Measurements from ENCODE around the gene SLC17A9. TPM values are rescaled to one million over a fixed set of nuclear protein-coding genes. Genes with fewer than 3 reads are reported as not detected.

The SLC17A9 gene, protein sequence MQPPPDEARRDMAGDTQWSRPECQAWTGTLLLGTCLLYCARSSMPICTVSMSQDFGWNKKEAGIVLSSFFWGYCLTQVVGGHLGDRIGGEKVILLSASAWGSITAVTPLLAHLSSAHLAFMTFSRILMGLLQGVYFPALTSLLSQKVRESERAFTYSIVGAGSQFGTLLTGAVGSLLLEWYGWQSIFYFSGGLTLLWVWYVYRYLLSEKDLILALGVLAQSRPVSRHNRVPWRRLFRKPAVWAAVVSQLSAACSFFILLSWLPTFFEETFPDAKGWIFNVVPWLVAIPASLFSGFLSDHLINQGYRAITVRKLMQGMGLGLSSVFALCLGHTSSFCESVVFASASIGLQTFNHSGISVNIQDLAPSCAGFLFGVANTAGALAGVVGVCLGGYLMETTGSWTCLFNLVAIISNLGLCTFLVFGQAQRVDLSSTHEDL
- total RNA-seq = 12.0 and 13.8 TPM in 2 replicates

DNA sequence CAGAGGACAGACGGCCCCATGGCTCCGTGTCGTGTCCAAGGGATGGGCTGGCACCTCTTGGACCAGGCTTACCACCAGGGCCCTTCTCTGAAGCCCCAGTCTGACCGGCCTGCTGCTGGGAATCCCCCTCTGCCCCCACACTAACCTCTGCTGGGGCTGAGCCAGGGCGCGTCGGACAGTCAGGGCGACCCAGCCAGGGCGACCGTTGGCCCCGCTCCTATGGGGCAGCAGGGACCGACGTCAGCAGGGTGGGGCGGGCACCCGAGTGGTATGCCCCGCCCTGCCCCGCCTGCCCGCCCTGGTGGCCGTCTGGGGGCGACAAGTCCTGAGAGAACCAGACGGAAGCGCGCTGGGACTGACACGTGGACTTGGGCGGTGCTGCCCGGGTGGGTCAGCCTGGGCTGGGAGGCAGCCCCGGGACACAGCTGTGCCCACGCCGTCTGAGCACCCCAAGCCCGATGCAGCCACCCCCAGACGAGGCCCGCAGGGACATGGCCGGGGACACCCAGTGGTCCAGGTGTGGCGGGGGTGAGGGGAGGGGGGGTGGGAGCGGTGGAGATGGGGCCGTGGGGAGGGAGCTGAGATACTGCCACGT lies at the start of gene SLC17A9:
SLC17A9 (plus strand) TSS at position 337 of the 595 bp plus-strand sequence; CDS start at position 459, 122 bp downstream.
- no peaks in the 10 kb centered on the region for H3K36me3 ChIP-seq (ENCODE audit: control insufficient read depth, insufficient read depth, low read length)
- peak within 1 kb of the TSS; percentile 24 for H3K4me3 ChIP-seq (ENCODE audit: low read depth, low read length)
- TF ChIP-seq, protein P1, sequence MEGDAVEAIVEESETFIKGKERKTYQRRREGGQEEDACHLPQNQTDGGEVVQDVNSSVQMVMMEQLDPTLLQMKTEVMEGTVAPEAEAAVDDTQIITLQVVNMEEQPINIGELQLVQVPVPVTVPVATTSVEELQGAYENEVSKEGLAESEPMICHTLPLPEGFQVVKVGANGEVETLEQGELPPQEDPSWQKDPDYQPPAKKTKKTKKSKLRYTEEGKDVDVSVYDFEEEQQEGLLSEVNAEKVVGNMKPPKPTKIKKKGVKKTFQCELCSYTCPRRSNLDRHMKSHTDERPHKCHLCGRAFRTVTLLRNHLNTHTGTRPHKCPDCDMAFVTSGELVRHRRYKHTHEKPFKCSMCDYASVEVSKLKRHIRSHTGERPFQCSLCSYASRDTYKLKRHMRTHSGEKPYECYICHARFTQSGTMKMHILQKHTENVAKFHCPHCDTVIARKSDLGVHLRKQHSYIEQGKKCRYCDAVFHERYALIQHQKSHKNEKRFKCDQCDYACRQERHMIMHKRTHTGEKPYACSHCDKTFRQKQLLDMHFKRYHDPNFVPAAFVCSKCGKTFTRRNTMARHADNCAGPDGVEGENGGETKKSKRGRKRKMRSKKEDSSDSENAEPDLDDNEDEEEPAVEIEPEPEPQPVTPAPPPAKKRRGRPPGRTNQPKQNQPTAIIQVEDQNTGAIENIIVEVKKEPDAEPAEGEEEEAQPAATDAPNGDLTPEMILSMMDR (IDR thresholded peaks at IDR 0.05; ENCODE audit: insufficient read depth, low read length, poor library complexity, severe bottlenecking) = no peak
- DNase-seq (ENCODE audit: low read depth) = no peak
- no peaks in the 10 kb centered on the region for H3K27me3 ChIP-seq (ENCODE audit: control insufficient read depth, insufficient read depth, low read length)

DNA sequence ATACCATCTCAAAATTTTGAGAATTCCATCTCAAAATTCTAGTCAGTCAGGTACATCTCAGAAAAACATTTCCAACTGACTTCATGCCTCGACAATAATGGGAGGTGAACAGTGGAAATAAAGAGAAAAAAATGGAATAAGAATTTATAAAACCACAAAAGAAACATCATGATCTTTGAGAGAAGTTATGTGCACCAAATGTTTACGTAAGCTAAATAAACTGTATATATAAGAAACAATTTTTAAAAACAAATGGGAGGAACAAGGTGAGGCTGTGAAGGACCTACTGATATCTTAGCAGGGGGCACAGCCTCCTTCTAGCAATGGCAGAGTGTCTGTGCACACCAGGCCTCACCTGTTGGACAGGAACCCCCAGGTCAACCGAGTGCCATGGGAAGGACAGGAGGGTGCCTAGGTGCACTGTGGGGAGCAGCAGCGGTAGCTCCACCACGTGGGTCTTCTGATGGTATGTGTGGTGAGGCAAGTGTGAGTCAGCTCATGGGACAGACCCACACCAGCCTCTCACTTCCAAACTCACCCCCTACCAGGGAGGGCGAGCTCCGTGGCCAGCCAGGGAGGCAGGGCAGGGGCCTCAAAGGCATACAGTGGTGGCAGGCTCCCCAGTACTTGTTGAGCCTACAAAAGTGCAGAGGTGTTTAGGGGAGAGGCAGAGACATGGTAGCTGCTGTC lies 49.4 kb upstream of the SLC17A9 start:
- TF ChIP-seq, protein P1 (IDR thresholded peaks at IDR 0.05; ENCODE audit: insufficient read depth, low read length, poor library complexity, severe bottlenecking) = no peak
- DNase-seq (ENCODE audit: low read depth) = no peak

DNA sequence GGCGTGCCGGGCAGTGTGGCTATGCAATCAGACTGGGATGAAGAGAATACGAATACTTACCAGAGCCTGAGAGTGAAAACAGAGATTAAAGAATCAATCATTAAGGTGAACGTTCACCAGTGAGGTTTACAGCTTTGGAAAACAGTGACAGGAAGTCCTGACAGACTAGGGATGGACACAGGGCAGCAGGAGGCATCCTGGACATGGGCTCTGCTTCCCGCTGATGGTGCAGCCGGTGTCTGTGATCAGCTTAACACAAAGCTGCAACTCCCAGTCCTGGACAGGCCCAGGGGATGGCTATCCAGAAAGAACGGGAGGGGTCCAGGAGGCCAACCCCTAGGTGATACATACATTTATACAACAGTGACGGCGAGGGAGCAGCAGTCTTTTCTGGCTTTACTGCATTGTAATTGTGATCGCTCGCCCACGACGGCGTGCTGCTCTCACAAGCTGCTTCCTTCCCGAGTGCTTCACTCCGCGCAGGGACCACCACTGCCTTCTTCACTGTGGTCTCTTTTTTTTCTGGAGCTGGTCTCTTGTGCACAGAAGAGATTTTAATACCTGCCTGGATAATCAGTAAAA lies 46.9 kb upstream of the SLC17A9 start:
- no peak overlapping the region for H3K4me3 ChIP-seq (ENCODE audit: low read depth, low read length)
- H3K27me3 ChIP-seq (ENCODE audit: control insufficient read depth, insufficient read depth, low read length) = no peaks in the 10 kb centered on the region
- TF ChIP-seq, protein P1 (IDR thresholded peaks at IDR 0.05; ENCODE audit: insufficient read depth, low read length, poor library complexity, severe bottlenecking) = no peak
- DNase-seq (ENCODE audit: low read depth) = no peak
- peaks cover 13% of the 10 kb centered on the region for H3K36me3 ChIP-seq (ENCODE audit: control insufficient read depth, insufficient read depth, low read length)

More for the DNA sequence above, 49.4 kb upstream of the SLC17A9 start:
- Histone ChIP-seq H3K4me3 (ENCODE audit: low read depth, low read length) (no peak overlapping the region), H3K36me3 (ENCODE audit: control insufficient read depth, insufficient read depth, low read length) (peaks cover 11% of the 10 kb centered on the region), H3K27me3 (ENCODE audit: control insufficient read depth, insufficient read depth, low read length) (no peaks in the 10 kb centered on the region)

DNA sequence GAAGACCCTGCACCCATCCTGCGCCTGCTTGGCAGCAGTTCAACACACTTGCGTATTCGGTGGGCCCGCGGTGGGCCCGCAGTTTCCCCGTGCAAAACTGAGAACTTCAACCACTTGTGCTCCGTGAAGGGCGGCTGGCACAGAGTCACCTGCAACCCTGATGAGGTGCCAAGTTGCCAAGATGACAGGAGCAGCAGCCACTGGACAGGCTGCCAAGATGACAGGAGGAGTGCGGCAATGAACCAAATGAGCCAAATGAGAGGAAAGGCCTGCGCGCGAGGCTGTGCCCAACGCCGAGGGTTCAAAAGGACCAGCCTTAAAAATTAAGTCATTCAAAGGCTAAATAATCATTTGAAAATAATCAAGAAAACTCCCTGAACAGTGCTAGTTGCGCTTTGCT lies 46.3 kb upstream of the SLC17A9 start:
- Histone ChIP-seq H3K4me3 (ENCODE audit: low read depth, low read length) (no peak overlapping the region), H3K27me3 (ENCODE audit: control insufficient read depth, insufficient read depth, low read length) (no peaks in the 10 kb centered on the region), H3K36me3 (ENCODE audit: control insufficient read depth, insufficient read depth, low read length) (peaks cover 13% of the 10 kb centered on the region)
- TF ChIP-seq, protein P1 (IDR thresholded peaks at IDR 0.05; ENCODE audit: insufficient read depth, low read length, poor library complexity, severe bottlenecking) = no peak
- no peak for DNase-seq (ENCODE audit: low read depth)

DNA sequence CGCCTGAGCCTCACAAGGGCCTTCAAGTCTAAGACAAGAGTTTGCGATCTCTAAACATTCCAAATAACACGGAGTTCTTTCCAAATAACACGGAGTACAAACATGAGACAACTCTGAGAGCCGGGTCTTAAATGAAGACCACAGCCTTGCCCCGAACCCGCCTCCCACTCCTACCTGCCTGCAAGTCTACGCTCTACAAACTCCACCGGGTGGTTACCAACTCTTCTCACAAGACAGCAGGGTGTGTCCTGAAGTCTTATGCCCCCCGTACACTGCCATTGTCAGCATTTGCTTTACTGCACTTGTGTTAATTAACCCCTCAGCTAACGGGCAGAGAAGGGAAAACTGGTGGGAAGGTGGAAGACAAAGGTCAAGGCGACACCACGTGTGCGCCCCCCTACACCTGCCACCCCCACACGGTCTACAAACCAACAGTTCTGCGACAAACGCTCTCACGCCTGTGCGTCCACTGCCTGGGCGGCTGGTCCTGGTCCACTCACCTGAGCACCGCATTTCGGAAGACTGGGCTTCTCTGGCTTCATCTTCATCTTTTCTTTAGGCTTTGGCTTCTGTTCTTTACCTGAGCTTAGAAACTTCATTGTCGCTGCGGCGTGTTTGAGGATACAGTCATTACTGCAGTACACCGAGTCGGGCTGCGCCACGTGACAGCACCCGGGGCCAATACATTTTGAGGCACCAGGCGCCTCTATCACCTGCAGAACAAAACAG lies 45.7 kb upstream of the SLC17A9 start:
- TF ChIP-seq, protein P1 (IDR thresholded peaks at IDR 0.05; ENCODE audit: insufficient read depth, low read length, poor library complexity, severe bottlenecking) = no peak
- no peak for DNase-seq (ENCODE audit: low read depth)
- Histone ChIP-seq H3K27me3 (ENCODE audit: control insufficient read depth, insufficient read depth, low read length) (no peaks in the 10 kb centered on the region), H3K36me3 (ENCODE audit: control insufficient read depth, insufficient read depth, low read length) (peaks cover 13% of the 10 kb centered on the region), H3K4me3 (ENCODE audit: low read depth, low read length) (no peak overlapping the region)
